ENCODE measurements around the gene B3GNT4.

DNA sequence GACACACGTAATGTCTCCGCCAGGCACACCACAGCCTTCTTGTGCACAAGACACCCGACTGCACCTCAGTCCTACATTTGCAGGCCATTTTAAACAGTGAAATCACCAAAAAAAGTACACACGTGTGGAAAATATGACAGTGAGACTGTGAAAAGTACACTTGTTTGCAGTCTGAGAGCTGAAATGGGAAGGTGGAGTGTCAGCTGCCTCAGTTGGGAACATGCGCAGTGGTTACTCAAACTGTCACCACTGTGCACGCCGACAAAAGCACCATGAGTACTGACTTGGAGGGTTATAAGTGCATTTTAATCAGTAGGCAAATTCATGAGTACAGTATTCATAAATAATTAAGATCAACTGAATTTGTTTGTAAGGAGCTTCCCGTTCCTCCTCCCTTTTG is 47.0 kb downstream of the B3GNT4 start:
- TF ChIP-seq ZNF263 (CRISPR knock-in tag; IDR thresholded peaks at IDR 0.05) (no peak), EZH2 (conservative IDR thresholded peaks at IDR 0.05; ENCODE audit: low read depth, low read length) (no peak)
- TF ChIP-seq, protein P1, sequence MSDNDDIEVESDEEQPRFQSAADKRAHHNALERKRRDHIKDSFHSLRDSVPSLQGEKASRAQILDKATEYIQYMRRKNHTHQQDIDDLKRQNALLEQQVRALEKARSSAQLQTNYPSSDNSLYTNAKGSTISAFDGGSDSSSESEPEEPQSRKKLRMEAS (IDR thresholded peaks at IDR 0.05), result no peak
- TF ChIP-seq, protein P2, sequence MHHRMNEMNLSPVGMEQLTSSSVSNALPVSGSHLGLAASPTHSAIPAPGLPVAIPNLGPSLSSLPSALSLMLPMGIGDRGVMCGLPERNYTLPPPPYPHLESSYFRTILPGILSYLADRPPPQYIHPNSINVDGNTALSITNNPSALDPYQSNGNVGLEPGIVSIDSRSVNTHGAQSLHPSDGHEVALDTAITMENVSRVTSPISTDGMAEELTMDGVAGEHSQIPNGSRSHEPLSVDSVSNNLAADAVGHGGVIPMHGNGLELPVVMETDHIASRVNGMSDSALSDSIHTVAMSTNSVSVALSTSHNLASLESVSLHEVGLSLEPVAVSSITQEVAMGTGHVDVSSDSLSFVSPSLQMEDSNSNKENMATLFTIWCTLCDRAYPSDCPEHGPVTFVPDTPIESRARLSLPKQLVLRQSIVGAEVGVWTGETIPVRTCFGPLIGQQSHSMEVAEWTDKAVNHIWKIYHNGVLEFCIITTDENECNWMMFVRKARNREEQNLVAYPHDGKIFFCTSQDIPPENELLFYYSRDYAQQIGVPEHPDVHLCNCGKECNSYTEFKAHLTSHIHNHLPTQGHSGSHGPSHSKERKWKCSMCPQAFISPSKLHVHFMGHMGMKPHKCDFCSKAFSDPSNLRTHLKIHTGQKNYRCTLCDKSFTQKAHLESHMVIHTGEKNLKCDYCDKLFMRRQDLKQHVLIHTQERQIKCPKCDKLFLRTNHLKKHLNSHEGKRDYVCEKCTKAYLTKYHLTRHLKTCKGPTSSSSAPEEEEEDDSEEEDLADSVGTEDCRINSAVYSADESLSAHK (CRISPR knock-in tag; IDR thresholded peaks at IDR 0.05; ENCODE audit: borderline replicate concordance), result no peak

Data from HepG2 (cell line).